Measurements from ENCODE around the gene NAXD. TPM values are rescaled to one million over a fixed set of nuclear protein-coding genes. Genes with fewer than 3 reads are reported as not detected.

NAXD gene
- total and polyA plus RNA-seq, 2 experiments from 2014 or later = 16.9 to 18.5 TPM

GRCh38 chr13:110643324-110643723, 28.0 kb downstream of the NAXD start:
- H3K36me3 Mint-ChIP-seq (ENCODE audit: low read depth) = peaks cover 45% of the 10 kb centered on the region

GRCh38 chr13:110643768-110644421, 28.6 kb downstream of the NAXD start:
- Histone ChIP-seq H3K36me3 (ENCODE audit: insufficient read depth) (peaks cover 3% of the 10 kb centered on the region; the same call in 1 of the 2 replicates), H3K27me3 (ENCODE audit: insufficient read depth) (no peaks in the 10 kb centered on the region), H3K79me2 (replicated peaks; ENCODE audit: insufficient read depth) (no peaks in the 10 kb centered on the region), H3F3A (replicated peaks; ENCODE audit: low read depth) (peaks cover 10% of the 10 kb centered on the region), H3K9me2 (ENCODE audit: insufficient read depth) (no peaks in the 10 kb centered on the region), H3K4me3 (no peak overlapping the region), H3K27ac (ENCODE audit: low read depth) (no peak overlapping the region), H3K4me2 (no peak overlapping the region), H3K4me1 (ENCODE audit: insufficient read depth) (peaks cover 6% of the 10 kb centered on the region), H4K20me1 (replicated peaks; ENCODE audit: insufficient read depth) (peaks cover 13% of the 10 kb centered on the region), H2AFZ (no peak overlapping the region)
- H3K4me3 Mint-ChIP-seq = no peak overlapping the region; the same call in 2 of the 3 replicates
- H3K27ac Mint-ChIP-seq = no peak overlapping the region
- H3K4me1 Mint-ChIP-seq = peaks cover 16% of the 10 kb centered on the region
- DNase-seq (ENCODE audit: low spot score) (no peak), ATAC-seq (no peak)
- peaks cover 39% of the 10 kb centered on the region for H3K36me3 Mint-ChIP-seq (ENCODE audit: low read depth)
- no peaks in the 10 kb centered on the region; the same call in 2 of the 3 replicates for H3K9me3 Mint-ChIP-seq
- H3K27me3 Mint-ChIP-seq (ENCODE audit: insufficient read depth, low read depth, poor library complexity) = peaks cover 9% of the 10 kb centered on the region
- no peak for TF ChIP-seq POLR2AphosphoS5 (IDR thresholded peaks at IDR 0.05; ENCODE audit: low read depth)
- no peak for TF ChIP-seq EZH2phosphoT487 (IDR thresholded peaks at IDR 0.05; ENCODE audit: unreplicated experiment)
- TF ChIP-seq ZNF462 (CRISPR knock-in tag; IDR thresholded peaks at IDR 0.05) = no peak
- TF ChIP-seq EZH2 (IDR thresholded peaks at IDR 0.05; ENCODE audit: low read depth, unreplicated experiment) = no peak
- TF ChIP-seq REST (IDR thresholded peaks at IDR 0.05; ENCODE audit: unreplicated experiment) = no peak

More at GRCh38 chr13:110643324-110643723, 28.0 kb downstream of the NAXD start:
- no peaks in the 10 kb centered on the region for H3K27me3 ChIP-seq (ENCODE audit: insufficient read depth)
- no peak overlapping the region for H3K4me3 ChIP-seq
- no peaks in the 10 kb centered on the region for H3K9me2 ChIP-seq (ENCODE audit: insufficient read depth)
- Mint-ChIP-seq H3K4me3 (no peak overlapping the region), H3K27ac (no peak overlapping the region), H3K27me3 (ENCODE audit: insufficient read depth, low read depth, poor library complexity) (peaks cover 7% of the 10 kb centered on the region), H3K9me3 (no peaks in the 10 kb centered on the region; the same call in 2 of the 3 replicates), H3K4me1 (peaks cover 12% of the 10 kb centered on the region)
- H2AFZ ChIP-seq = no peak overlapping the region
- no peak for ATAC-seq
- peaks cover 3% of the 10 kb centered on the region; the same call in 1 of the 2 replicates for H3K36me3 ChIP-seq (ENCODE audit: insufficient read depth)
- peaks cover 13% of the 10 kb centered on the region for H4K20me1 ChIP-seq (replicated peaks; ENCODE audit: insufficient read depth)
- no peaks in the 10 kb centered on the region for H3K79me2 ChIP-seq (replicated peaks; ENCODE audit: insufficient read depth)
- H3F3A ChIP-seq (replicated peaks; ENCODE audit: low read depth) = peaks cover 10% of the 10 kb centered on the region
- peaks cover 6% of the 10 kb centered on the region for H3K4me1 ChIP-seq (ENCODE audit: insufficient read depth)
- TF ChIP-seq NANOG (IDR thresholded peaks at IDR 0.05; ENCODE audit: borderline replicate concordance) (no peak), CREB1 (CRISPR knock-in tag; IDR thresholded peaks at IDR 0.05; ENCODE audit: low read depth) (no peak), ETS1 (IDR thresholded peaks at IDR 0.05) (no peak), POLR2AphosphoS5 (IDR thresholded peaks at IDR 0.05; ENCODE audit: low read depth) (no peak)
- no peak for DNase-seq (ENCODE audit: low spot score)
- no peak overlapping the region for H3K4me2 ChIP-seq
- no peak overlapping the region for H3K27ac ChIP-seq (ENCODE audit: low read depth)

All from GM23338 (cell line).